GM18861 (cell line): ENCODE data around the gene MB.

Source experiments
- ATAC-seq: cut with Tn5 transposase; IDR thresholded peaks from one replicate; pipeline ENCODE4 v1.9.1; 2021; ENCODE audit not compliant: unreplicated experiment

MB gene

GRCh38 chr22:35618427-35619223 lies 1.5 kb upstream of the MB start:
- ATAC-seq = no peak

- no peak for ATAC-seq
These were observed 1.1 kb downstream of the MB start for GRCh38 chr22:35616043-35616442.

- ATAC-seq = no peak
These were observed 2.0 kb downstream of the MB start for GRCh38 chr22:35615156-35615555.

- ATAC-seq = no peak
These were observed 2.7 kb downstream of the MB start for GRCh38 chr22:35614404-35614803.

DNA sequence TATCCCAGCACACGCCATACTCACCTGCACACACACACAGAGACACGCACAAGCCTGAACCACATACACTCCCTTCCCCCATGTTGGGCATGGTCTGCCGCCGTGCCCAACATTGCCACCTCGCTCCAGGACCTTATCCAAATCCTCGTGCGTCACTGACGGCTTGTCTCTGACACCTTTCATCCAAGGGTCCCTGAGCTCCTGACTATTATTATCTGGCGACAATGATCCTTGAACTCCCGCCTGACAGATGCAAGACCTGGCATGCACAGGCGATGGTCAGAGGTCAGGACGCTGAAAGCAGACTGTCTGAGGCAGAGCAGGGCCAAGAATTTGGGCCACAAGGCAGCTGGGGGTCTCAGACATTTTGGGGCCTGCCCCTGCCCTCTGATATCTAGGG lies 4.2 kb downstream of the MB start:
- no peak for ATAC-seq

GRCh38 chr22:35611891-35612576 lies 5.1 kb downstream of the MB start:
- no peak for ATAC-seq

DNA sequence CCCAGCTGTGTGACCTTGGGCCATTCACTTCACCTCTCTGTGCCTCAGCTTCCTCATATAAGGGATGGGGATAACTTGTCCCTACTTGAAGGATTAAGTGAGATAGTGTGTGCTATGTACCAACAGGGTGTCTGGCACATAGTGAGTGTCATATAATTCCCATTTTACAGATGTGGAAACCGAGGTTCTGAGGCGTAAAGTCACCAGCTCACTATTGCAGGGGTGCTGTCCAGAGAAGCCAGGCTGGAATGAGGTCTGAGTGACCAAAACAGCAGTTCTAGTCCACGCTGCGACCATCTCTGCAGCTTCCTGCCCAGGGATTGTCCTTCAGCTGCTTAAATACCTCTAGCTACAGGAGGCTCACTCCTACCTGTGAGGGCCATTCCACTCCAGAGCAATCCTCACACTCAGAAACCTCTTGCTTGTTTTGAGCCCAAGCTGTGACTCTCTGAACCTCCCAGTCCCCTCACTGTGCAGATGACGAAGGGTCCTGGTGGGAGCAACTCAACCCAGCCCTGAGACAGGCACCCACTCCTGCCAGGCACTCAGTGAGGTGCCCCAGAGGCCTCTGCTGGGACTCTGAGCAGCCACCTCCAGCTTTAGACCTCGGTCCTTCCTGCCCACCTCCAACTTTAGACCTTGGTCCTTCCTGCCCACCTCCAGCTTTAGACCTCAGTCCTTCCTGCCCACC lies 5.8 kb downstream of the MB start:
- no peak for ATAC-seq

GRCh38 chr22:35610741-35611140 lies 6.4 kb downstream of the MB start:
- no peak for ATAC-seq

GRCh38 chr22:35609761-35610160 lies 7.4 kb downstream of the MB start:
- ATAC-seq = no peak

- no peak for ATAC-seq
These were observed 7.9 kb downstream of the MB start for GRCh38 chr22:35609261-35609660.

DNA sequence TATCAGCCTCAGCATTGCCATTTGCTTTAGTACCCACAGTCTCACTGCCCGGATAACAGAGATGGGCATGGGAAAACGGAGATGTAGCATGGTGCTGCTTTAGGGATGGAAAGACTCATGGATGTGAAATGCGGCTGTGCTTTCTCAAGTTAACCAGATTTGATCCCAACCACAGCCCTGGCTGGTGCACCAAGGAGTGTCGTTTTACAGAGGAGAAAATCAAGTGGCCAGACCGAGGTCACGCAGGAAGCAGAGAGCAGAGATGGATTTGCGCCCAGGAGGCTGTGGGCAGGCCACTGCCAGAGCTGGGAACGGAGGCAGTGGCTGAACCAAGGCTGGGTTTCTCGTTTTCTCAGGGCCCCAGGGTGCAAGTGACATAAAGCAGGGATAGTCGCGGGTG lies 9.0 kb downstream of the MB start:
- ATAC-seq = no peak

- no peak for ATAC-seq
These were observed 10.2 kb downstream of the MB start for GRCh38 chr22:35606916-35607315.

GRCh38 chr22:35605851-35606481 lies 11.2 kb downstream of the MB start:
- no peak for ATAC-seq

DNA sequence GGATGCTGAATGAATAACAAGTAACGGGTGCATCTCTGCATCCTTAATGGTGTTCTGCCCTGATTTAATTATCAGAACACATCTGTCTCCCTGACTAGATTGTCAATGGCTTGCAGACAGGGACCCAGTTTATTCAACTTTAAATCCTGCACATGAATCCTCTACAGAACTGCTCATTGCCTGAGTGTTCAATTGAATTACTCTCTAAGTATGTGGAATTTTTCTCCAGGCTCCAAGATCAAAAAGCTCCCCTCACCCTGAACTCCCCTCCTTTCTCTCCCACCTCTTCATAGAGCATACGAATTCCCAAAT lies 11.8 kb downstream of the MB start:
- no peak for ATAC-seq

- ATAC-seq = no peak
These were observed 12.3 kb downstream of the MB start for GRCh38 chr22:35604621-35605368.

GRCh38 chr22:35601743-35602615 lies 15.2 kb downstream of the MB start:
- no peak for ATAC-seq

DNA sequence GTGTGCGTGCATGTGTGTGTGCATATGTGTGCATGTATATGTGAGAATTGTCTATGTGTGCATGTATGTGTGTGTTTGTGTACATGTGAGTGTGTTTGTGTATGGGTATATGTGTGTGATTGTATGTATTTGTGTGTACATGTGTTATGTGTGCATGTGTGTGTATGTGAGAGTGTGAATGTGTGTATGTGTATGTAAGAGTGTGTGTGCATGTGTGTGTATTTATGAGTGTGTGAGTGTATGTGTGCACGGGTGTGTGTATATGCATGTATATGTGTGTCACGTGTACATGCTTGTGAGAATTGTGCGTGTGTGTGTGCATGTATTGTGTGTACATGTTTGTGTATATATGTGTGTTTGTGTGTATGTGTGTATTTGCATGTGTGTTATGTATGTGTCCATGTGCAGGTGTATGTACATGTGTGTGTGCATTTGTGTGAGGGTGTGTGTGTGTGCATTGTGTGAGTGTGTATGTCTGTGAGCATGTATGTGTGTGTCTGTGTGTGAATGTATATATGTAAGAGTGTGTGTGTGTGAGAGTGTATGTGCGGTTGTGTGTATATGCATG lies 16.0 kb downstream of the MB start:
- ATAC-seq = no peak

DNA sequence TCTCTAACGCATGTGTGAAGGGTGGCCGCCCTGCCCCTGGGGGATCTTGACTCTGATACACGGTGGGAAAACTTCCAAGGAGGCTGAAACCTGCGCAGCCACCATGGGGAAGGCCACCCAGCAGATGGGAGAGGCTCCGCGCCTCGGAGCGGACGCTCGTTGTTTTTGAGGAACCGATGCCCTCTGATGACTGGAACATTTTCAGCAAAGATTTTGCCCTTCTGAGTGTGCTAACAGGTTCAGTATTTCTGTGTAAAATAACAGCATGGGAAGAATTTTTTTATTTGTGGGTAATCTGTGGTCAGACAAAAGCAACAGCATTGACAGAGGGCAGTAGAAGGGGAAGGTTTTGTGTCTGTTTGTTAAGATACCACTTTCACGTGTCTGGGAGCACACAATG lies 16.7 kb downstream of the MB start:
- no peak for ATAC-seq

- ATAC-seq = no peak
These were observed 17.8 kb downstream of the MB start for GRCh38 chr22:35599364-35599763.

DNA sequence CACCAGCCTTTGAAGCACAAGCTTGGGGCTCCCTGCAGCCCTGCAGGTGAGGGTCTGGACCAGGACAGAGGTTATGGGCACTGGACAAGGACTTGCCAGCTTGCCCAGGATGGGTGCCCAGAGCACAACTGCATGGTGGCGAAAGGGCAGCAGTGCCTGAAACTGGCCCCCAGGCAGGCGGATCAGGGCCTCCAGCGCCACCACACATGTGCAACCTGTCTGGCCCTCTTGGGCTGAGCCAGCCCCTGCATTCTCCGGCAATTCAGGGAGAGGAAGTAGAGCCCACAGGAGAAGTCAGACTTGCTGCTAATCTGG lies 18.8 kb downstream of the MB start:
- ATAC-seq = no peak
